Peyer's patch (tissue), 4 donors: ENCODE measurements around the gene SLC6A18.

Source experiments
- POLR2A ChIP-seq, 2 donors: fragments of 450-650 bp; IDR thresholded peaks; one replicate each; pipeline ENCODE4 v1.5.1; 2017; ENCODE audit warnings: antibody characterized with exemption in 2 of 2, mild to moderate bottlenecking in 2 of 2, moderate library complexity in 2 of 2
- TF ChIP-seq, protein P1 (sequence below), 6 experiments: fragments of 450-650 bp in 4 of 6; fragments of 200-600 bp in 2 of 6; sonication (generic) in 1 of 6; IDR thresholded peaks; one replicate each; pipeline ENCODE4 v1.5.1; 2017 to 2019; ENCODE audit warnings: antibody characterized with exemption in 6 of 6, mild to moderate bottlenecking in 3 of 6, moderate library complexity in 1 of 6

- TF ChIP-seq POLR2A (IDR thresholded peaks at IDR 0.05), result no peak
- TF ChIP-seq, protein P1, sequence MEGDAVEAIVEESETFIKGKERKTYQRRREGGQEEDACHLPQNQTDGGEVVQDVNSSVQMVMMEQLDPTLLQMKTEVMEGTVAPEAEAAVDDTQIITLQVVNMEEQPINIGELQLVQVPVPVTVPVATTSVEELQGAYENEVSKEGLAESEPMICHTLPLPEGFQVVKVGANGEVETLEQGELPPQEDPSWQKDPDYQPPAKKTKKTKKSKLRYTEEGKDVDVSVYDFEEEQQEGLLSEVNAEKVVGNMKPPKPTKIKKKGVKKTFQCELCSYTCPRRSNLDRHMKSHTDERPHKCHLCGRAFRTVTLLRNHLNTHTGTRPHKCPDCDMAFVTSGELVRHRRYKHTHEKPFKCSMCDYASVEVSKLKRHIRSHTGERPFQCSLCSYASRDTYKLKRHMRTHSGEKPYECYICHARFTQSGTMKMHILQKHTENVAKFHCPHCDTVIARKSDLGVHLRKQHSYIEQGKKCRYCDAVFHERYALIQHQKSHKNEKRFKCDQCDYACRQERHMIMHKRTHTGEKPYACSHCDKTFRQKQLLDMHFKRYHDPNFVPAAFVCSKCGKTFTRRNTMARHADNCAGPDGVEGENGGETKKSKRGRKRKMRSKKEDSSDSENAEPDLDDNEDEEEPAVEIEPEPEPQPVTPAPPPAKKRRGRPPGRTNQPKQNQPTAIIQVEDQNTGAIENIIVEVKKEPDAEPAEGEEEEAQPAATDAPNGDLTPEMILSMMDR (IDR thresholded peaks at IDR 0.05), result no peak
Measured at GRCh38 chr5:1189269-1189668, 35.9 kb upstream of the SLC6A18 start.
